GM23248 (cell line): ENCODE data around the gene VRK2.

Experiments
- EZH2 ChIP-seq: fragments of 200-600 bp; sonication (generic); IDR thresholded peaks from 2 replicates; pipeline ENCODE4 v1.6.1; 2018; ENCODE audit warnings: antibody characterized with exemption, mild to moderate bottlenecking; ENCODE audit not compliant: insufficient read depth, poor library complexity, severe bottlenecking
- EZH2phosphoT487 ChIP-seq: fragments of 200-600 bp; sonication (generic); IDR thresholded peaks from 2 replicates; pipeline ENCODE4 v1.6.1; 2018; ENCODE audit warnings: antibody characterized with exemption, moderate library complexity, mild to moderate bottlenecking, low read depth; ENCODE audit not compliant: insufficient read depth

DNA sequence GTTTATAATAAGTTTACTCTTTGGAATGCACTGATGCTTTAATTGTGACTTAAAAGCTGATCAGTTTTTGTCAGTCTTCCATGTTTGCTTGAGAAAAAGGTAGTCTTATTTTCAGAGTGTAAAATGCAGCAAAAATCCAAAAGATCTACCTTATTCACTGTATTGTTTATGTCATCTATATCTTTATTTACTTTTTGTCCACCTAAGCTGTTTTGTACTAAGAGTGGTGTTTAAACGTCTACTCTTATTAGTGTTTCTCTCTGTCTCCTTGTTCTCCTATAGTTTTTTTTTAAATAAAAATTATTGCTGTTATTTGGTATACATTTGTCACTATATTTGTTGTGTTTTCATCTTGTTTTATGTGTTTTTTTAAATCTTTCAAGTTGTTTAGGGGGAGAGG lies 50.4 kb downstream of the VRK2 start:
- TF ChIP-seq EZH2, result no peak
- TF ChIP-seq EZH2phosphoT487, result no peak
